GM12892 (cell line): ENCODE results near the gene SIM2.

Source experiments
- POLR2A ChIP-seq: IDR thresholded peaks from 2 replicates; pipeline ENCODE4 v1.6.1; 2011; ENCODE audit warnings: low read depth, low read length, control low read depth
- TAF1 ChIP-seq: IDR thresholded peaks from 2 replicates; pipeline ENCODE4 v1.6.1; 2011; ENCODE audit warnings: low read depth, mild to moderate bottlenecking, control low read depth, low read length, borderline replicate concordance

DNA sequence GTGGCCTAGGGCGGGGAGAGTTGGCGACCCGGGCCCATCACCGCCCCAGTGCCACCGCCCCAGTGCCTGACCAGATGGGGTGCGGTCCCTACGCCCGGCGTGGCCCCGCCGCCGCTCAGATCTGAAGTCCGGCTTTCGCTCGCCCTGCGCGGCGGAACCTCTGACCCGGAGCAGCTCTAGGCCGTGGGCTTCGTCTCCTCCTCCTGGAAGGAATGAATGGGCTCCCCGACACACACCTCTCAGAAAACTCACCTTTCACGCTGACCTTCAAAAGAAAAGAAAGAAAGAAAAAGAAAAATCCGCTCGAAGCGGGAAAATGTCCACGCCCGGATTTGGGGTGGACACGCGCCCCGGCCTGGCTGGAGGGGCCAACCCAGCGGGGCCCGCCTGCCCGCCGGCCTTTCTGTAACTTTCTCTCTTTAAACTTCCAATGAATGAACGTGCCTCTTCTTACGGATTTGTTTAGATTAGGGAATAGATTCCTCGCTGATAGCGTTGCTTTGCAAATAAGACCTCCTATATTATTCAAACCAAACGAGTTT, 5.4 kb upstream of the SIM2 start:
- TF ChIP-seq POLR2A (no peak), TAF1 (no peak)
